Measurements from ENCODE around the gene SRSF12.

SRSF12 gene

DNA sequence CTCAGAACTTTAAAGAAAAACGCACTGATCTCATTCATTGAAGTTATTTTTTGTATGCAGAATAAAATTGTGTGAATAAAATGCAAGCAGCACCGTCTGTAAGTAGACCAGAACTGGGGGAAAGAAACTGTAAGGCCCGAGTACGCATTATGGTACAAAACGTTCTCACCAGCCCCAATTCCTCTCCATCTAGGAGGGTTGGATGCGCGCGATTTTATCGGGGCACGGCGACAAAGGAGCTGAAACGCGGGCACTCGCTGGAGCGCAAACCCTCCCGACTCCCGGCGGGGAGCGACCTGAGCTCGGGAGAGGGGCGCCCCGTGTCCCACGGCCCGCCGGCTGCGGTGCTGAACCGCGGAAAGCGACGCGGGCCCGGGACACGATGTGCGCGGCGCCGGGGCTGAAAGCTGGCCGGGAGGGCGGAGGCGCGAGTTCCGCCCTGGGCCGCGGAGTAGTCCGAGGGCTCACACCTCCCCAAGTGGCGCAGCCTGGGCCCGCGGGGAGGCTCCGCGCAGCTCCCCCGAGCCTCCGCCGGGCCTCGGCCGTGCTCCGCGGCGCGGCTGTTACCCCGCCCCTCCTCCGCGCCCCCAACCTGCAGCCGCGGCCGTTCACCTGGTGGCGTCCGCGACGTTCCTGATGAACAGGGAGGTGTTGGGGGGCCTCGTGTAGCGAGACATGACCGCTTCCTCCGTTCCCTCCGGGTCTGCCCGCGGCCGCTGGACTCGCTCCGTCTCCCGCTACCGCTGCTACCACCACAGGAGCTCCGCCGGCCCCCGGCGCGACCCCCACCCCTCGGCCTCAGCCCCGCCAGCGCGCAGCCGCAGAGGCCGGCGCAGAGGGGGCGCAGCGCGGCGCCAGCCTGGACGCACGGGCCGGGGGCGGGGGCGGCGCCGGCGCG, at the start of gene SRSF12:
Gene SRSF12, minus strand, starts transcription at position 861 of the 898 bp plus-strand sequence. Its CDS starts 184 bp downstream, at position 677.
- peak in 29 of 58 donors; percentile 1 to 74 (median 22) for DNase-seq

DNA sequence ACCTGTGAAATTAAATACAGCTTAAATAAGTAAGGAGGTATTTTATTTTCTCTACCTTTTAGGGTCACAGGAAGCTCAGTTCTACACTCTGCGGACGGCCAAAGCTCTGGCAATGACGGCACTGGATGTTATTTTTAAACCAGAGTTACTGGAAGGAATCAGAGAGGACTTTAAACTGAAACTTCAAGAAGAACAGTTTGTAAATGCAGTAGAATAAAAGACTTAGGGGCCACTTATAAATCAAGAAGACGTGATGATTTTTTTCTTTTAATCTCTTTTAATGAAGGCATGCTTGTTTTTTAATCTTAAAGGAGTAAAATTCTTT, 44.1 kb upstream of the SRSF12 start:
- no peak for DNase-seq

DNA sequence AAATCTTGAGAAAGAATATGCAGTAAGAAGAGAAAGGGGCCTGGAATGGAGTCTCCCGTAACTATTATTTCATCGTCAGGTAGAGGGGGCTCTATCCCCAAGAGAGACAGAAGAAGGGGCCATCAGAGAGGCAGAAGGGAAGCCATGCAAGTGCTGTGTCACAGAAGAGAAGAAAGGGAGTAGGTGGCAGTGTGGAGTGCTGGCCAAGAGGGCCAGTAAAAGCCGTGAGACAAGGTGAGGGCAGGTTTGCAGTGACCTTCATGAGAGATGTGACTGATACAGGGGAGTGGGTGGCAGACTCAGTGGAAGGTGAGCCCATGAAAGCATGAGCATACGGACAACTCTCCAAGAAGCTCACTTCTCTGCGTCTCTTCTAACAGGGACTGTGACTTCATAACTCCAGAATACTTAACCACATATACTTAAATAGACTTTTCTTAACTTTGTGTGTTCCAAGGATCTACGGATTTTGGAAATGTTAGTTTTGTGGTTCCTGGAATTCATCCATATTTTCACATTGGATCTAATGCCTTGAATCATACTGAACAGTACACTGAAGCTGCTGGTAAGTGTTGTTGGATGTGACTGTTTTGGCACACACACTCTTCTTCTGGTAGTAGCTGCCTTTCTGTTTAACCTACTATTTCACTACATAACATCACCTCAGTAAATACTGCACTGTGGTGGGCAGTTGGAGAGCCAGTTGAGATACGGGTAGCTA, 43.6 kb upstream of the SRSF12 start:
- no peak for DNase-seq

DNA sequence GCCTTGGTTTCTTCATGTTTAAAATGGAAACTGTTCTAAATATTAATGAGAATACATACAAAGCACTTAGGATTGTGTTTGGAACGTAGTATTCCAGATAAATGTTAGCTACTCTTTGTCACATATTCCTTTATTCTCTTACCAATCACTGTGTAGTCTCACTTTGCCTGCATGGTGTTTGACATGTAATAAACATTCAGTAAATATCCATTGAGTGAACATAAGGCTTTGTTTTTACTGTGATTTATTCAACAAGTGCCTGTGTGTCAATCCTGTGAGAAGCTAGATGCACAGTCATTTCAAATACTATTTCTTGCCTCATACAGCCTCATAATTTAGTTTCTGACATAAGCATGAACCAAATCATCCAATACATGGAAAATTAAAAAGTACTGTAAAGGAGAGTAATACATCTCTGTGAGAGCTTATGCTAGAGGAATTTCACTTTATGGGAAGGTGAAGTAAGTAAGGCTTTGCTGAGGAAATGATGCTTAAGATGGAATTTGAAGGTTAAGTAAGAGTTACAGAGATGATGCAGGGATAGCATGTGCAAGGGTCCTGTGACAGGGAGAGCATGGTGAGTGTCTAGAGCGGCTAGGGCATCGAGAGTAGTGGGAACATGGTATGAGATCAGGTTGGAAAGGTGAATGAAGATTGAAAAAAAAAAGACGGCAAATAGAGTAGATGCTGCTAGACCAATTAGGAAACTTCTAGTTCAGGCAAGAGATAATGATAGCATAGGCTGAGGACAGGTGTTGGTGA, 42.6 kb upstream of the SRSF12 start:
- DNase-seq: no peak

DNA sequence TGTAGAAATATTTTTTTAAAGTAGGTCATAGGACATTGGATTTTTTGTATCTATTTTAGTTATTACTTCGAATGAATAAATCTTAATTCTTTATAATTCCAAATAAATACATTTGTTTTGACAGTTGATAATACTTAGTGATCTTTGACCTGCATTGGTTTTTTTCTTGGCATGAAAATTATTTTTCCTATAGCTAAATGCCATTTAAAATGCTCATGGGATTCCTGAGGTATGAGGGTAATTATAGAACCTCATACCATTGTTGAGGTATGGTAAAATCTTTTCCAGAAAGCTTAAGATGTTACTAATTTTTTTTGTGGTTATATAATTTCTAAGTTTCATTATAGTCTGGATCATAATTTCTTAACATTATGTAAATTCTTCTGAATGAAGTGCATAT, 36.3 kb upstream of the SRSF12 start:
- DNase-seq: no peak

DNA sequence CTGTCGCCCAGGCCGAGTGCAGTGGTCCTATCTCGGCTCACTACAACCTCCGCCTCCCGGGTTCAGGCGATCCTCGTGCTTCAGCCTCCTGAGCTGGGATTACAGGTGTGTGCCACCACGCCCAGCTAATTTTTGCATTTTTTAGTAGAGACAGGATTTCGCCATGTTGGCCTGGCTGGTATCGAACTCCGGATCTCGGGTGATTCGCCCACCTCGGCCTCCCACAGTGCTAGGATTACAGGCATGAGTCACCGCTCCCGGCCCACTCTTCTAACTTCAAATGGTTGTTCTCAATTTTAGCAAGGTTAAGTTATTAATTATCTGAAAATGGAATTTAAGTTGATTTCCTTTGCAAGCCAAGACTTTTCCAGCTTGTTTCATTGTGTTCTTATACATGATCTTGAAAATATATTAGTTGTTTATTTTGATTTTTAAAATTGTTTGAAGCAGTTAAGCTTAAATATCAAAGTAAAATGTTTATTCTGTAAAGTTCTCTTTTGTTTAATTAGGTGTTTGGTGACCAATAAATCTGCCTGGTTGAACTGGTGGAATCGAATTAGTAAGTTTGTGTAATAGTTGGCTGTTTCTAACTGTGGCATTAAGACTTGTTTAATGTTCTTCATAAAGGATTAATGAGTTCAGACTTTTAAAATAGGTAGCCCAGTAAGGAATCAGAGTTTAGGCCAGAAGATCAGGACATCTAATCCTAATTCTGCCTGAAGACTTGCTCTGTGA, 30.3 kb upstream of the SRSF12 start:
- DNase-seq: peak in 1 of 58 donors; percentile 8

DNA sequence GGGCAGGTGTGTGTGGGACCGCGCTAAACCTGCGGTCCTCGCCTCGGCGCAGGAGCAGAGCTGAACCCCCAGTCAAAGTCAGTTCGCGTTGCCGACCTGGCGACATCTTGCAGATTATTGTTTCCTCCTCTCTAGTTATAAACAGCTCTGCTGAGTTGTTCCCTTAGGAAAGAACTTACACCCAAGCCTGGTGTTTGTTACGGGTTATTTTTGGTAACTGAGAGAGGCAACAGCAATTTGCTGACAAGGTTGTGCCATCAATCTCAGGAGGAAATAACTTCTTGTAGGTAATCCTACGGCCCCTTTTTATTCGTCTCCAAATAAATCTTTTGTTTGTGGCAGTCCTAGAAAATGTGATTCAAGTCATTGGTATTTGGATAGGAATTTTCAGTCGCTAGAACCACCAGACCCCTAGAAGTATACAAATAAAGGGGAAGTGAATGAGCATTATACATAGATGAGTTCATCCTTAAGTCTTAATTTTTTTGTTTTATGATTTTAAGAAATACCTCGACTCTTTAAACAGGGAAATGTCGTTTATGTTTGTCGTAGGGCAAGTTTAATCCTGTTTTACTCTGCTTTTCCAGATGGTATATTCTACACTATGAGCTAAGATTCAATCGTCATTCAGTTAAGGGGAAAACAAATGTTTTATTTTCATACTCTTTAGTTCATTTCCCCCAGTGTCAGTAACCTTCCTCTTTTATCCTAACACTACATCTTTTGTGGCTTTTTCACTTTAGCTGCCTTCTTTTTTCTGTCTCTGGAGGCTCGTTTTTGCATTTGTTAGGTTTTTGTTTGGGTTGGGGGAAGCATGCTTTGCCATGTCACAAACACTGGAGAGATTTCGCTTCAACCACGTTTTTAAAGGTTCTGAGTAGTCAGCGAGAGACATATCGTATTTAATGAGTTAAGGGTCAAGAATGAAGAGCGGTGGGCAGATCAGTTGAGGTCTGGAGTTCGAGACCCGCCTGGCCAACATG, 29.1 kb upstream of the SRSF12 start:
- peak in 2 of 58 donors; percentile 7 to 50 for DNase-seq

DNA sequence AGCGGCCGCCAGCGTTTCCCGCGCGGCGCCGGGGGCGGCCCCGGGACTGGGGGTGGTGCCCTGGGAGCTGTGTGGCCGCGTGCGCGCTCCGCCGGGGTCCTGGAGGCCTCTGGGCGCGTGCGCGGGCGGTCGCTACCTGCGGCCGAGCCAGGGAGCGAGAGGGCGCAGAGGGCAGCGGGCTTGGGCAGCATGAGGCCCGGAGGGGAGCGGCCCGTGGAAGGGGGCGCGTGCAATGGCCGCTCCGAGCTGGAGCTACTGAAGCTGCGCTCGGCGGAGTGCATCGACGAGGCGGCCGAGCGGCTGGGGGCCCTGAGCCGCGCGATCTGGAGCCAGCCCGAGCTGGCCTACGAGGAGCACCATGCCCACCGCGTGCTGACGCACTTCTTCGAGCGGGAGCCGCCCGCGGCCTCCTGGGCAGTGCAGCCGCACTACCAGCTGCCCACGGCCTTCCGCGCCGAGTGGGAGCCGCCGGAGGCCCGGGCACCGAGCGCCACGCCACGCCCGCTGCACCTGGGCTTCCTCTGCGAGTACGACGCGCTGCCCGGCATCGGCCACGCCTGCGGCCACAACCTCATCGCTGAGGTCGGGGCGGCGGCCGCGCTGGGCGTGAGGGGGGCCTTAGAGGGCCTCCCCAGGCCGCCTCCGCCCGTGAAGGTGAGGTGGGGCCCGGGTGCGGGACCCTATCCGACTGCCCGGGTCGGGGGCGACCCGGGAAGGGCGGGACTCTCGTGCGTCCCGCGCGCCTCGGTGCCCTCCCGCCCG, 28.3 kb upstream of the SRSF12 start, which contains the start of gene PM20D2:
Gene PM20D2, plus strand, starts transcription at position 100 of the 762 bp plus-strand sequence. Its CDS starts 90 bp downstream, at position 190.
- peak in 52 of 58 donors; percentile 8 to 80 (median 46) for DNase-seq

DNA sequence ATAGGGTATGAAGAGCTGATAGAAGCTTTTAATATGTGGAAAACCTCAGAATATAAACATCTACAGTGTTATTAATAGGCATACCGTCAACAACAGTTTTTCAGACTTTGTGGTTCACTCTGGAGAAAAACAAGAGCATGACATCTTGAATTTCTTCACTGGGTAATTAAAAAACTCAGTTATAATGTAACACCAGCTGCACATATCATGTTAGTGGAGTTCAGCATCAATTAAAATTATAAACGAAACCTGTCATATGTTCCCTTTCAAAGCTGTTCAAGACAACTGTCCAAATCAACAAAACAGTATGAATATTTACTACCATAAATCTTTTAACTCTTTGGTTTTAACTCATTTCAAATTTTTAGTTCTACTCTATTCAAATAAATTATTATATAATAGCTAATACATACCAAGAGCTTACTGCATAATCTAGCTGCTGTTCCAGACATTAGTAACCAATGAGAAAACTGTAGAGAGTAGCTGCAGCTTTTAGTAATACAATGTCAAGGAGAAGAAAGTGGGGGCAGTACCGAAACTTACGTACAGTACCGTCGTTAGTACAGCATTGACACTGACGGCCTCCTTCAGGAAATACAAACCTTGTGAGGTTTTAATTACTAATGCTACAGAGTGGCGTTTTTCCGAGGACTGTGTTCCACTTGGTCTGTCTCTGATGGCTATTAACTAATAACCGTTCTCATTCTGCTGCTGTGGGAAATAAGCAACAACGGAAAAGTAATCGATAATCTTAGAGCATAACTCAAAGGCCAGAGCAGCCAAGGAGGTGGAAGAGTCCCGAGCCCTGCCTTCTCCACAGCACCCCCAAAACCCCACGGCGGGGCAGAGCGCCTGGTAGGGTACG, 27.5 kb upstream of the SRSF12 start:
- DNase-seq: peak in 1 of 58 donors; percentile 26

DNA sequence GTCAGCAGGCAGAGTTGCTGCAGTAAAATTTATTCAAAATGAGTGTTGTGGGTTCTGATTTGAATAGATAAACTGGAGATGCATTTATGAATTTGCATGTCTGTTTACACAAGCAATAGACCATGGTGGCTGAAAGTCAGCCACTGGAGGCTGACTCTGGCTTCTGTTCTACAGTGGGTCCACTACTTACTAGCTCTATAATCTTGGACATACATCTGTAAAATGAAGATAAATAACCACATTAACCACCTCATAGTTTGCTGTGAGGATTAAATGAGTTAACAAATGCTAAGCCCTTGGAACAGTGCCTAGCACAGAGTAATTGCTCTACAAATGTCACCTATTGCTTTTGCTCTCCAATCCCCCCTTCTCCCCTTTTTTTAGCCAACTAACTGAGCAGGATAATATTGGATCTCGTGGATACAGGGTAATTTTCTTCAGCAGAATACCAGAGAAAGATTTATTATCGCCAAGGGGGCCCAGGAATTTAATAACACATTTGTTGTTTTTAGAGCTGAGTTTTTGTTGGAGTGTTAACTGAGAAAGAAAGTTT, 26.6 kb upstream of the SRSF12 start:
- no peak for DNase-seq

DNA sequence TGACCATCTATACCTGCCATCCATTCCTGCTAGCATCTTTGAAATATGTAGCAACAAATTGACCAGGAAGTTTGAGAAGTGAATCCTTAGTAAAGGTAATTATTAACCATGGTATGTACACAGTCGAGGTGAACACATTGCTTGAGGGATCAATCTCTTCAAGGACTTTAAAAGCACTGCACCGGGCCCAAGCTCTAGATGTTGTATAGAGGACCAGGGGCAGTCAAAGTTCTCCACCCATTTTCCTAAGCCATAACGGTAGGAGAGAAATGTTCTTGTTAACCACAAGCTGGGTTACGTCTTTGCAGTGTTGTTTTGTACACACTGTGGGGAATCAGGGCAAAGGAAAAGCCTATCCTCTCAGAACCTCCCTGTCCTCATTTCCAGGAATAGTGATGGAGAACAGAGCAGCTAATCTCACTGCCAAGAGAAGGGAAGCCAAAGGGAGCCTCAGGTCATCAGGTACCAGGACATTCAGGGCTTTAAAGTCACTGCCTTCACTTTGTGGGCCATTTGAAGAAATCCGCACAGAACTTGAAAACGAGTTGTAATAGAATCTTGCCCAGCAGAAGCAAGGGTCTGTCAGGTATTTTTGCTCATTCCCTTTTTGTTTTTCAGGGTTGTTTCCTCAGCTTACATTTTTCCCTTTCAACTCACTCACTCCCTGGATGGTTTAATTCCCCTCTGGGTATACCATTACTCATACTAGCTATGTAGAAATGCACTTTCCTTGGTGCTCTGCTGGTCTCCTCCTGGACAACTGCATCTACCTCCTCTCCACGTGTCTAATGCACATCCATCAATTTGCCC, 22.7 kb upstream of the SRSF12 start:
- DNase-seq: no peak

DNA sequence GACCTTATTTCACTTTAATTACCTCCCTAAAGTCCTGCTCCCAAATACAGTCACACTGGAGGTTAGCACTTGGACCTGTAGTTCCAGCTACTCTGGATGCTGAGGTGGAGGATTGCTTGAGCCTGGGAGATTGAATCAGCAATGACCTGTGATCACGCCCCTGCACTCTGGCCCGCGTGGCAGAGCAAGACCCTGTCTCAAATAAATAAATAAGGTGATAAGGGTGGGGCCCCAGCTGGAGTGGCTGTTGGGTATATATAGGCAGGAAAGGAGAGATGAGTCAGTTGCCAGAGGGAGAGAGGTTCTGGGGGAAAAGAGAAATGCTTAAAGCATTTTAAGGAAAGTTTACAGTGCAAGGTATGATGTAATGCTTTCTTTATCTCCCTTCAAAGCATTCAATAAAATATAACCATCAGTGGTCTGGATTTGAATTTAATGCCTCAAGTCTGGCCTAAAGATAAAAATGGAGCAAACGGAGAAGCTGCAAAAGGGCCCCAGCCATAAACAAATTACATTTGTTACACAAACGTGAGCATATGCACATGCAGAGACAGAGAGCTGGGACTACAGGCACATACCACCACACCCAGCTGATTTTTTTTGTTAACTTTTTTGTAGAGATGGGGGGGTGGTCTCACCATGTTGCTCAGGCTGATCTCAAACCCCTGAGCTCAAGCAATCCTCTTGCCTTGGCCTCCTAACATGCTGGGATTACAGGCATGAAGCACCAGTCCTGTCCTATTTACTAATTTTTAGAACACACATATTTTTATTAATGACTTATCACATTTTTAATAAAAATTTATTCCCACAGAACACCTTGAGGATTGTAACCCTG, 21.9 kb upstream of the SRSF12 start:
- no peak for DNase-seq

DNA sequence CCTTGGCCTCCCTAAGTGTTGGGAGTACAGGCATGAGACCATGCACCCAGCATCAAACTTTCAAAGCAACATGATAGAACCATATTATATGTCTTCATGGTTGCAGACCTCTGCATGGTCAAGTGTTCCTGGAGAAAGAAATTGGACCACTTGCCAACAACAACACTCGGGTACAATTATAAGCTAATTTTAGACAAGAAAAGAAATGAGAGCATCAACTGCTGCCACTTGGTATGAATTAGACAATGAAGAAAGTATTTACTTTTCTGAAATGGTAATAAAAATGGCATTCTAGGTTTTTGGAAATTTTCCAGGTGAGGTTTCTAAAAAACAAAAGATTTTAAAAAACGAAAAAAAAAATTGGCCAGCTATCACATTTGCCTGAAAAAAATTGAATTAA, 20.3 kb upstream of the SRSF12 start:
- no peak for DNase-seq

DNA sequence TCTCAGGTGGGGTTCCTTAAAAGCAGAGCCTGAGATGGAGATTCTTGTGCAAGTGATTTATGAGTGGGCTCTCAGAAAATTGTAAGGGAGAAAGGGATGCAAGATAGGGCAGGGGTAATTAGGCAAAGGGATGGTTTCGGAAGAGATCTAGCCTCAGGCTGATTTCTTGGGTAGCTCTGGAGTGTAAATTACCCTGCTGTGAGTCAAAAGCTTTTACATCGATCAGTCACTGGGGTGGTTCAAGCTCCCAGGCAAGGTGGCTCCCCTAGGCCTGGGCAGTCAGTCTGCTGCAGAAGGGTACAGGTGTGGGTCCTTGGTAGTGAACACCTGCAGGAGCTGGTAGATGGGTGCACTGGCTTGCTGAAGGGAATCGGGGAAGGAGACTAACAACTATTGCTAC, 16.9 kb upstream of the SRSF12 start:
- no peak for DNase-seq

DNA sequence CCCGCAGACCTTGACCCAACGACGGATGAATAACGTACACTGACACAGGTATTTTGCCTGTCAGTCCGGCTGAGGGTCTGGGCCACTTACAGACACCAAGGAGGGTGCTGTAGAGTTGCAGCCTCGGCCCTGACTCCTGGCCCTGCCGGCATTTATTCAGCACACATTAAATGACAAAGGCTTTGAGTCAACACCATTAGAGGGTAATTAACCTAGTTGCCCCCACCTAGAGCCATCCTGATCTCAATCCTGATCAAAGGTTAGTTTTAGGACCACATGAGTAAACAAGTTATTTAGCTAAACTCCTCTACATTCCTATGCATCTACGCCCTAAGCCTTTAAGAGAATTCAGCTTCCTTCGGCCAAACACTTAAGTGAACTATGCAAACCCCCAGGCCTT, 16.1 kb upstream of the SRSF12 start:
- no peak for DNase-seq

DNA sequence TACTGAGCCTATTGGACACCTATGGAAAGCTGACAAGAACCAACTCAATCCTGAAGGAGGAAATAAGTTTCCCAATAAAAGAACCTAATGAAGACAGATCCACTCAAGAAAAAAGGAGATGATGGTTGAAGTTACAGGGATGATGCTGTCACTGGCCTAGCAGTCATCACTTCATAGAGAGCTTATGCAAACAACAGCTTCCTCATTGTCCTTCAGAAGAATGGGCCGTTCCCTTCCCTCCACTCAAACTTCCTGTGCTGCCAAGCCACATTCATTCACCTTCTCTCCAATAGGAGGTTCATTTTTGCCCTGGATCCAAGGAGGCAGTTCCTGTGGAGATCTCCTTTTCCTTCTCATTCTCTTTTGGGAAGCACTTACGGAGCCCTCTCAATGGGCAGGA, 14.2 kb upstream of the SRSF12 start:
- DNase-seq: no peak
